Panc1 (cell line): ENCODE measurements around the gene ABLIM2.

Source experiments
- POLR2AphosphoS5 ChIP-seq: IDR thresholded peaks from 2 replicates; pipeline ENCODE4 v1.6.1; 2012; ENCODE audit warnings: mild to moderate bottlenecking, low read depth, low read length, moderate library complexity
- SIN3A ChIP-seq: IDR thresholded peaks from 2 replicates; pipeline ENCODE4 v1.6.1; 2012; ENCODE audit warnings: low read depth, mild to moderate bottlenecking, low read length, moderate library complexity, borderline replicate concordance; ENCODE audit not compliant: insufficient read depth
- TCF7L2 ChIP-seq: IDR thresholded peaks from 2 replicates; pipeline ENCODE4 v1.6.1; 2011; ENCODE audit warnings: mild to moderate bottlenecking, low read depth, low read length, inconsistent platforms
- TF ChIP-seq, protein P1 (sequence below): fragments of 450-650 bp; IDR thresholded peaks from 2 replicates; pipeline ENCODE4 v1.5.1; 2017; ENCODE audit warnings: mild to moderate bottlenecking
- TF ChIP-seq, protein P2 (sequence below), 2 experiments: IDR thresholded peaks; 2 replicates each; pipeline ENCODE4 v1.6.1; 2011 to 2012; ENCODE audit warnings: low read depth in 2 of 2, control low read depth in 1 of 2, low read length in 1 of 2, mild to moderate bottlenecking in 1 of 2, moderate library complexity in 1 of 2; ENCODE audit not compliant: insufficient read depth in 1 of 2

DNA sequence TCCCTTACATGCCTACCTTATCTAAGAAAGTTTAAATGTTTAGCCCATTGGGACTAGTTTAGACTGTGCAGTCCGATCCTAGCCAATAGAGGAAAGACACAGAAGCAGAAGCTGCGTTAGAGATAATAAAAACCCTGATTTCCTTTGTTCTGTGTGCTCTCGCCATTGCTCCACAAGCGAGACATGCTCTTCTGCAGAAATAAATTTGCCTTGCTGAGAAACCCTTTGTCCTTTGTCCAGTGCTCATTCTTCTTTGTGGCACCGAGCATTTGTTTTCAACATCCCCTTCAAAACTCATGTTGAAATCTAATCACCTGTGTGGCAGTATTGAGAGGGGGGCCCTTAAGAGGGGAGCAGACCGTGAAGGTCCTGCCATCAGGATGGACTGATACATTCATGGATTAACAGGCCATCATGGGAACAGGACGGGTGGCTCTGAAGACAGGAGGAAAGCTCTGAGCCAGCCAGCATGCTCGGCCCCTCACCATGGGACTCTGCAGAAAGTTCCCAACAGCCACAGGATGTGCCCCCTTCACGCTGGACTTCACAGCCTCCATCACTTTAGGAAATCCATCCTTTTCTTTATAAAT lies 94.5 kb downstream of the ABLIM2 start:
- TF ChIP-seq, protein P1, sequence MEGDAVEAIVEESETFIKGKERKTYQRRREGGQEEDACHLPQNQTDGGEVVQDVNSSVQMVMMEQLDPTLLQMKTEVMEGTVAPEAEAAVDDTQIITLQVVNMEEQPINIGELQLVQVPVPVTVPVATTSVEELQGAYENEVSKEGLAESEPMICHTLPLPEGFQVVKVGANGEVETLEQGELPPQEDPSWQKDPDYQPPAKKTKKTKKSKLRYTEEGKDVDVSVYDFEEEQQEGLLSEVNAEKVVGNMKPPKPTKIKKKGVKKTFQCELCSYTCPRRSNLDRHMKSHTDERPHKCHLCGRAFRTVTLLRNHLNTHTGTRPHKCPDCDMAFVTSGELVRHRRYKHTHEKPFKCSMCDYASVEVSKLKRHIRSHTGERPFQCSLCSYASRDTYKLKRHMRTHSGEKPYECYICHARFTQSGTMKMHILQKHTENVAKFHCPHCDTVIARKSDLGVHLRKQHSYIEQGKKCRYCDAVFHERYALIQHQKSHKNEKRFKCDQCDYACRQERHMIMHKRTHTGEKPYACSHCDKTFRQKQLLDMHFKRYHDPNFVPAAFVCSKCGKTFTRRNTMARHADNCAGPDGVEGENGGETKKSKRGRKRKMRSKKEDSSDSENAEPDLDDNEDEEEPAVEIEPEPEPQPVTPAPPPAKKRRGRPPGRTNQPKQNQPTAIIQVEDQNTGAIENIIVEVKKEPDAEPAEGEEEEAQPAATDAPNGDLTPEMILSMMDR: no peak
- TF ChIP-seq POLR2AphosphoS5 (no peak), SIN3A (no peak), TCF7L2 (no peak)
- TF ChIP-seq, protein P2, sequence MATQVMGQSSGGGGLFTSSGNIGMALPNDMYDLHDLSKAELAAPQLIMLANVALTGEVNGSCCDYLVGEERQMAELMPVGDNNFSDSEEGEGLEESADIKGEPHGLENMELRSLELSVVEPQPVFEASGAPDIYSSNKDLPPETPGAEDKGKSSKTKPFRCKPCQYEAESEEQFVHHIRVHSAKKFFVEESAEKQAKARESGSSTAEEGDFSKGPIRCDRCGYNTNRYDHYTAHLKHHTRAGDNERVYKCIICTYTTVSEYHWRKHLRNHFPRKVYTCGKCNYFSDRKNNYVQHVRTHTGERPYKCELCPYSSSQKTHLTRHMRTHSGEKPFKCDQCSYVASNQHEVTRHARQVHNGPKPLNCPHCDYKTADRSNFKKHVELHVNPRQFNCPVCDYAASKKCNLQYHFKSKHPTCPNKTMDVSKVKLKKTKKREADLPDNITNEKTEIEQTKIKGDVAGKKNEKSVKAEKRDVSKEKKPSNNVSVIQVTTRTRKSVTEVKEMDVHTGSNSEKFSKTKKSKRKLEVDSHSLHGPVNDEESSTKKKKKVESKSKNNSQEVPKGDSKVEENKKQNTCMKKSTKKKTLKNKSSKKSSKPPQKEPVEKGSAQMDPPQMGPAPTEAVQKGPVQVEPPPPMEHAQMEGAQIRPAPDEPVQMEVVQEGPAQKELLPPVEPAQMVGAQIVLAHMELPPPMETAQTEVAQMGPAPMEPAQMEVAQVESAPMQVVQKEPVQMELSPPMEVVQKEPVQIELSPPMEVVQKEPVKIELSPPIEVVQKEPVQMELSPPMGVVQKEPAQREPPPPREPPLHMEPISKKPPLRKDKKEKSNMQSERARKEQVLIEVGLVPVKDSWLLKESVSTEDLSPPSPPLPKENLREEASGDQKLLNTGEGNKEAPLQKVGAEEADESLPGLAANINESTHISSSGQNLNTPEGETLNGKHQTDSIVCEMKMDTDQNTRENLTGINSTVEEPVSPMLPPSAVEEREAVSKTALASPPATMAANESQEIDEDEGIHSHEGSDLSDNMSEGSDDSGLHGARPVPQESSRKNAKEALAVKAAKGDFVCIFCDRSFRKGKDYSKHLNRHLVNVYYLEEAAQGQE (IDR thresholded peaks at IDR 0.05; ENCODE audit: insufficient read depth in 1 of 2, low read depth in 2 of 2, low read length in 1 of 2): no peak
